GM23338 (cell line): ENCODE measurements around the gene TMEM154. TPM values are rescaled to one million over a fixed set of nuclear protein-coding genes. Genes with fewer than 3 reads are reported as not detected.

Source experiments
- ATAC-seq: fragments of 200-7000 bp; cut with Tn5 transposase; 3 replicates; pipeline ENCODE4 v1.9.1; 2020
- DNase-seq: peaks from one replicate; pipeline ENCODE4 v3.0.0-alpha.2; 2015; ENCODE audit warnings: low spot score
- H2AFZ ChIP-seq: fragments of 200-600 bp; sonication (generic); 2 replicates; pipeline ENCODE4 v1.8.0; 2016; ENCODE audit warnings: antibody characterized with exemption, mild to moderate bottlenecking, moderate library complexity
- H3F3A ChIP-seq: fragments of 200-600 bp; sonication (generic); replicated peaks from 2 replicates; pipeline ENCODE4 v1.8.0; 2017; ENCODE audit warnings: antibody characterized with exemption, mixed run types, low read depth
- H3K27ac ChIP-seq: fragments of 200-600 bp; sonication (generic); 2 replicates; pipeline ENCODE4 v1.6.1; 2016; ENCODE audit warnings: low read depth
- H3K27me3 ChIP-seq: fragments of 200-600 bp; sonication (generic); 2 replicates; pipeline ENCODE4 v1.8.0; 2016; ENCODE audit warnings: mild to moderate bottlenecking, mixed run types, moderate library complexity; ENCODE audit not compliant: insufficient read depth
- H3K36me3 ChIP-seq: fragments of 200-600 bp; sonication (generic); 2 replicates; pipeline ENCODE4 v1.8.0; 2016; ENCODE audit warnings: mild to moderate bottlenecking; ENCODE audit not compliant: insufficient read depth
- H3K4me1 ChIP-seq: fragments of 200-600 bp; sonication (generic); 2 replicates; pipeline ENCODE4 v1.8.0; 2016; ENCODE audit warnings: mild to moderate bottlenecking, moderate library complexity; ENCODE audit not compliant: insufficient read depth
- H3K4me2 ChIP-seq: fragments of 200-600 bp; sonication (generic); 2 replicates; pipeline ENCODE4 v1.7.1; 2017; ENCODE audit warnings: mixed run types
- H3K4me3 ChIP-seq: fragments of 200-600 bp; sonication (generic); 2 replicates; pipeline ENCODE4 v1.6.1; 2016; ENCODE audit warnings: mixed run types
- H3K79me2 ChIP-seq: fragments of 200-600 bp; sonication (generic); replicated peaks from 2 replicates; pipeline ENCODE4 v1.8.0; 2017; ENCODE audit warnings: mild to moderate bottlenecking; ENCODE audit not compliant: insufficient read depth
- H3K9me2 ChIP-seq: fragments of 200-600 bp; sonication (generic); 2 replicates; pipeline ENCODE4 v1.8.0; 2017; ENCODE audit not compliant: insufficient read depth
- H4K20me1 ChIP-seq: fragments of 200-600 bp; sonication (generic); replicated peaks from 2 replicates; pipeline ENCODE4 v1.8.0; 2017; ENCODE audit warnings: mild to moderate bottlenecking; ENCODE audit not compliant: insufficient read depth
- H3K27ac Mint-ChIP-seq: 2 replicates; pipeline ENCODE4 v1.8.0; 2020; ENCODE audit warnings: inconsistent platforms, mild to moderate bottlenecking, moderate library complexity, mixed read lengths
- H3K27me3 Mint-ChIP-seq: 3 replicates; pipeline ENCODE4 v1.8.0; 2022; ENCODE audit warnings: low read depth, mild to moderate bottlenecking, moderate library complexity, mixed read lengths, inconsistent platforms; ENCODE audit not compliant: insufficient read depth, poor library complexity
- H3K36me3 Mint-ChIP-seq: 3 replicates; pipeline ENCODE4 v1.8.0; 2021; ENCODE audit warnings: low read depth, mild to moderate bottlenecking, inconsistent platforms, moderate library complexity, mixed read lengths
- H3K4me1 Mint-ChIP-seq: 3 replicates; pipeline ENCODE4 v1.8.0; 2020; ENCODE audit warnings: mild to moderate bottlenecking, inconsistent platforms, mixed read lengths
- H3K4me3 Mint-ChIP-seq: 3 replicates; pipeline ENCODE4 v1.8.0; 2021; ENCODE audit warnings: moderate library complexity, mild to moderate bottlenecking, inconsistent platforms, mixed read lengths
- H3K9me3 Mint-ChIP-seq: 3 replicates; pipeline ENCODE4 v1.8.0; 2020; ENCODE audit warnings: moderate library complexity, mild to moderate bottlenecking, inconsistent platforms, mixed read lengths
- CREB1 ChIP-seq: fragments of 250-450 bp; sonication (Bioruptor Pico); IDR thresholded peaks from 2 replicates; pipeline ENCODE4 v1.5.0; 2020; ENCODE audit warnings: low read depth, mild to moderate bottlenecking, moderate library complexity
- CTCF ChIP-seq, 2 experiments: fragments of 200-600 bp in 1 of 2; sonication (generic) in 1 of 2; conservative IDR thresholded peaks; 2 replicates each; pipeline versions ENCODE4 v1.5.1 to v1.6.1; 2016 to 2017; ENCODE audit warnings: antibody characterized with exemption in 2 of 2, low read depth in 2 of 2, mild to moderate bottlenecking in 2 of 2, moderate library complexity in 1 of 2
- ETS1 ChIP-seq: IDR thresholded peaks from 2 replicates; pipeline ENCODE4 v1.6.1; 2016; ENCODE audit warnings: antibody characterized with exemption
- EZH2 ChIP-seq: fragments of 200-600 bp; sonication (generic); IDR thresholded peaks from one replicate; pipeline ENCODE4 v1.8.0; 2017; ENCODE audit warnings: antibody characterized with exemption, mild to moderate bottlenecking, low read depth; ENCODE audit not compliant: unreplicated experiment
- EZH2phosphoT487 ChIP-seq: fragments of 200-600 bp; sonication (generic); IDR thresholded peaks from one replicate; pipeline ENCODE4 v1.8.1; 2018; ENCODE audit warnings: antibody characterized with exemption; ENCODE audit not compliant: unreplicated experiment
- JUNB ChIP-seq: IDR thresholded peaks from one replicate; pipeline ENCODE4 v1.6.1; 2016; ENCODE audit warnings: antibody characterized with exemption; ENCODE audit not compliant: unreplicated experiment
- NANOG ChIP-seq: IDR thresholded peaks from 2 replicates; pipeline ENCODE4 v1.6.1; 2016; ENCODE audit warnings: antibody characterized with exemption, borderline replicate concordance
- POLR2AphosphoS5 ChIP-seq: IDR thresholded peaks from 2 replicates; pipeline ENCODE4 v1.6.1; 2016; ENCODE audit warnings: antibody characterized with exemption, low read depth
- REST ChIP-seq: IDR thresholded peaks from one replicate; pipeline ENCODE4 v1.6.1; 2018; ENCODE audit warnings: antibody characterized with exemption; ENCODE audit not compliant: unreplicated experiment
- STAT1 ChIP-seq: IDR thresholded peaks from one replicate; pipeline ENCODE4 v1.6.1; 2016; ENCODE audit warnings: antibody characterized with exemption; ENCODE audit not compliant: unreplicated experiment
- ZNF462 ChIP-seq: fragments of 250-450 bp; sonication (Bioruptor Pico); IDR thresholded peaks from 2 replicates; pipeline ENCODE4 v1.5.0; 2020; ENCODE audit warnings: mild to moderate bottlenecking, moderate library complexity
- polyA plus RNA-seq: library from polyadenylated mRNA; unstranded; fragments of >200 nt; fragmentation: Nextera tagmentation; extraction: Ambion mirVana; gene quantifications from 2 replicates; pipeline ENCODE4 v1.2.1, GENCODE V29; 2016
- total RNA-seq: library from RNA; depleted of rRNA; stranded (reverse); fragments of >200 nt; shearing (Covaris generic); gene quantifications from 2 replicates; pipeline ENCODE4 v1.2.3, GENCODE V29; 2014

Gene TMEM154
- total and polyA plus RNA-seq, 2 experiments from 2014 or later = 1.0 to 1.7 TPM

- TF ChIP-seq ZNF462 (CRISPR knock-in tag) (no peak), EZH2 (no peak), STAT1 (no peak), JUNB (no peak), ETS1 (no peak)
Measured at GRCh38 chr4:152661649-152662048, 18.1 kb downstream of the TMEM154 start (continued).

- Histone ChIP-seq H3K4me1 (peaks cover 12% of the 10 kb centered on the region), H3K27me3 (no peaks in the 10 kb centered on the region), H3K27ac (no peak overlapping the region), H4K20me1 (no peaks in the 10 kb centered on the region), H3K4me2 (no peak overlapping the region), H3K4me3 (no peak overlapping the region), H3K9me2 (no peaks in the 10 kb centered on the region), H3K79me2 (no peaks in the 10 kb centered on the region), H3K36me3 (no peaks in the 10 kb centered on the region), H2AFZ (peak overlapping the region; percentile 81; the same call in 1 of the 2 replicates), H3F3A (no peaks in the 10 kb centered on the region)
- H3K4me3 Mint-ChIP-seq = no peak overlapping the region
- peaks cover 12% of the 10 kb centered on the region; the same call in 1 of the 3 replicates for H3K36me3 Mint-ChIP-seq
- no peak overlapping the region for H3K27ac Mint-ChIP-seq
- peaks cover 4% of the 10 kb centered on the region for H3K4me1 Mint-ChIP-seq
- H3K9me3 Mint-ChIP-seq = peaks cover 20% of the 10 kb centered on the region
- no peak for DNase-seq
- ATAC-seq = no peak
- H3K27me3 Mint-ChIP-seq = no peaks in the 10 kb centered on the region
- no peak for TF ChIP-seq EZH2phosphoT487
- TF ChIP-seq POLR2AphosphoS5 = no peak
- no peak for TF ChIP-seq JUNB
- TF ChIP-seq ETS1 = no peak
- TF ChIP-seq REST = no peak
- TF ChIP-seq CREB1 = no peak
- no peak for TF ChIP-seq EZH2
- TF ChIP-seq NANOG = no peak
- no peak for TF ChIP-seq CTCF (conservative IDR thresholded peaks at IDR 0.05; ENCODE audit: low read depth in 2 of 2)
- no peak for TF ChIP-seq STAT1
Measured at GRCh38 chr4:152660526-152660925, 19.3 kb downstream of the TMEM154 start.
